ENCODE results near the gene DERL3.

Gene DERL3

GRCh38 chr22:23829845-23830372, 8.9 kb downstream of the DERL3 start:
- no peak for DNase-seq

DNA sequence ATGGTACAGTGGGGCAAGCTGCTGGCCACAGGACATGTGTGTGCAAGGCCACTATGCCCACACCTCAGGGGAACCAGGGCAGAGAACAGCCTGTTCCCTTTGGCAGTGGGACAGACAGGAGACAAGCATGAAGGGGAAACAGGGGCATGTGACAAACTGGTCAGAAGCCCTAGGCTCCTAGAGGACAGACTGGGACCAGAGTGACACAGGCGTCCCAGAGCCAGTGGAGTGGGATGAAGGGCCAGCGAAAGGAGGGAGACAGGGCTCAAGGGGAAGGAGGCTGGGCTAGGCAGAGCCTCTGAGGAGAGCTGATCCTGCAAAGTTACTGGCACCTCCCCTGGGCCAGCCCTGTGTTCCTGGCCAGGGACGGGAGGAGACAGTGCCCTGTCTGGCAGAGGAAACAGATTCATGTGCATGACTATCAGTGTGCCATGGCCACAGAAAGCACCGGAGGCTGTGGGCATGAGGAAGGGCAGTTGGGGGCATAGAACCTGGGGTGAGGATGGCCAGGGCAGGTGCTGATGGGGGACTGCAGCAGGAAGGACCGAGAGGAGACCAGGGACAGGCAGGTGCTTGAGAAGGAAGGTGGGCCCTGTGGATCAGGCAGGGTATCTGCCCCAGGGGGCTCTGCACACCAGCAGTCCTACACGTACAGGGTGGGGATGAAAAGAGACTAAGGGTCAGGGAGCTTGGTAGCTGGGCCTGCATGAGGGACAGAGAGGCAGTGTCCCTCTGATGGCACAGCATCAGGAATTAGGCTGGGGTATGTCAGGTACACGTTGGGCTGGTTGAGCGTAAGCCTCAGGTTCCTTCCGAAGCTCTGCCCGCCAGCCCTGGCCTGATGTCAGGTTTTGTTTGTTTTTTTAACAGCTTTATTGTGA, 9.8 kb downstream of the DERL3 start:
- no peak for DNase-seq

DNA sequence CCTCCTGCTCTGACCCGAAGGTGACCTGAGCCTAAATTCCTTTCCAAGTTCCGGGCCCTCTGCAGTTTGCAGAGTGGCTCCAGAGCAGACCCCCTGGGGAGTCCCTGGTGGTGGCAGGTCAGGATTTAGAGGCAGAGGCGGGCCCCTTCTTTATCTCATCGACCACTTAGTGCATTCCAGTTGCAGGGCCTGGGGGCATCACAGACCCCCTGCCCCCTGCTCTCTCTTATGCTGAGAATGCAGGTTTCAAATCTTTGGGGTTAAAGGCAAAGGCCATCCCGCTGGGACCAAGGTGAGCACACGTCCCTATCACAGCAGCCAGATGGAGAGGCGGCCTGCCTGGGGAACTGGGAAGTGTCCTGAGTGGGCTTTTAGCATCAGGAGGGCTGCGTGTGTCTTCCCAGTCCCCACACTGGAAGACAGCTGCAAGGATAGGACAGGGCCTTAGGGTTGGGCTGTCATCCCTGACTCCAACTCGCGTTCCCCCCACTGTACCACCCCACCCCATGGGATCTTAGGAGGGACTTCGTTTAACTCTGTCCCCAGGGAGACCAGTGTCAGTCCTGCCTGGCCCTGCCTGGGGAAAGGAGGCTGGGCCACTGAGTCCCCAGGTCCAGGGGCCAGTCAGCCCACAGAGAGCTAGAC, 11.3 kb downstream of the DERL3 start:
- no peak for DNase-seq

DNA sequence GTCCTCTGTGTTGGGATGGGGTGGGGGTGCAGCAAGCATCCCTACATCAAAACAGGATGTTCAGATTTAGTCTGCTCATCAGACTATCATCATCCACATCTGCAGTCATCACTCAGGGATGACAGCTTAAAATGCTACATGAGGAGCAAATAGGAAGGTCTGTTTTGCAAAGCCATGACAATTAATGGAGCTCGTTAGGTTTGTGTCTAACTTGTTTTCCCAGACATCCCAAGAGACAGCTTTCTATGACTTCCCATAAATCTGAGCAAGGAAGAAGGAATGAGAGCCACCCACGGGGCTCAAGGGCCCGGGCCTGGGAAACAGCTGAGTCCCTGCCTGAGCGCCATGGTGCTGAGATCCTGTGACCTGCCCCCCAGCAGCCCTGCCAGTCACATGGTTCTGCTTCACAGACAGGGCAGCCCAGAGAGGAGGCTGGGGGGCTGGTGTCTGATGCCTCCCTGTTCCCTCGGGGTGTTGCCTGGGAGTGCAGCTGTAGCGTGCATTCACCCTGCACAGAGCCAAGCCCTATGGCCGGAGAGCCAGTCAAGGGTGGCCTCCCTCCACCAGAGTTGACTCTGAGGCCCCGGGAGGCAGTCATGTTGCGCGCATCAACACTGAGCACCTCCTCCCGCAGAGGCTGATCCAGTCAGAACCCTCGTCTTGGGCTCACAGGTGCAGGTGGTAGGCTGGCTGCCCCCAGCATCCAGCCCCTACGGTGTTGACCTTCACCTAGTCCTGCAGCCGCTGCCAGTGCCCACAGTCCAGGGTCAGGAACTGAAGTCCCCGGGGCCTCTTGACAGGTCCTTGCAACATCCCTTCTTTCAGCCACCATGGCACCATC, 12.1 kb downstream of the DERL3 start:
- DNase-seq: no peak

DNA sequence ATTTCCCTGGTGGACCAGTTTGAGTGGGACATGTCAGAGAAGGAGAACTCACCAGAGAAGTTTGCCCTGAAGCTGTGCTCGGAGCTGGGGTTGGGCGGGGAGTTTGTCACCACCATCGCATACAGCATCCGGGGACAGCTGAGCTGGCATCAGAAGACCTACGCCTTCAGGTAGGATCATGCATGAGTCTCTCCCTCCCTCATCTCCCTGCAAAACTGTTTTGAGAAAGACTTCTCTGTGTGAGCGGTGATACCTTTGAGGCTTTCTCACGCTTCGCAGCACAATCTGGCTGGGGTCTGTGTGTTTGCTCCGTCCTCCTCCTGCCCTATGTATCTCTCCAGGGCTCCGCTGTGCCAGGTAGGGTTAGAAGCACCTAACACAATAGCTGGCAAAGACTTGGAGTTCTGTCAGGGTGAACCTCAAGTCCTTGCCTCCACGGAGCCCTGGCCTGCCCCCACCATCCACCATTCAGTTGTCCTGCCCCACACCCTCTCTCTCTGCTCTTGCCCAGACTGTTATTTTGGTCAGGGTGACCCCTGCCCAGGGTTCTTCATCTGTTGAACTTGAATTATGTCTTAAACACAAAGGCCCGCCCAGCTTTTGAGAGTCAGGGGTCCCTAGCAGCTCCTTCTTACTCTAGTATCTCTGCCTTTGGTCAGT, 13.4 kb downstream of the DERL3 start:
- DNase-seq: no peak

GRCh38 chr22:23824476-23825245, 14.1 kb downstream of the DERL3 start:
- no peak for DNase-seq

- DNase-seq: no peak
Measured at GRCh38 chr22:23823331-23823791, 15.4 kb downstream of the DERL3 start.

GRCh38 chr22:23822101-23822671, 16.6 kb downstream of the DERL3 start:
- DNase-seq: no peak

- DNase-seq: no peak
Measured at GRCh38 chr22:23820748-23821211, 18.0 kb downstream of the DERL3 start.

DNA sequence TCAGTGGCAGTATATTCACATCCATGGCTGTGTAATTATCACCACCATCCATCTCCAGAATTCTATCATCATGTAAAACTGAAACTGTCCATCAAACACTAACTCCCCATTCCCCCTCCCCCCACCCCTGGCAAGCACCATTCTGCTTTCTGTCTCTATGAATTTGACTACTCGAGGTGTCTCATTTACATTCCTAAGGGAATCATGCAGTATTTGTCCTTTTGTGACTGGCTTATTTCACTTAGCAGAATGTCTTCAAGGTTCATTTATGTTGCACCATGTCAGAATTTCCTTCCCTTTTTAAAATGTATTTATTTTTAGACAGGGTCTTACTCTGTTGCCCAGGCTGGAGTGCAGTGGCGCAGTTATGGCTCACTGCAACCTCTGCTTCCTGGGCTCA, 20.3 kb downstream of the DERL3 start:
- DNase-seq: no peak

DNA sequence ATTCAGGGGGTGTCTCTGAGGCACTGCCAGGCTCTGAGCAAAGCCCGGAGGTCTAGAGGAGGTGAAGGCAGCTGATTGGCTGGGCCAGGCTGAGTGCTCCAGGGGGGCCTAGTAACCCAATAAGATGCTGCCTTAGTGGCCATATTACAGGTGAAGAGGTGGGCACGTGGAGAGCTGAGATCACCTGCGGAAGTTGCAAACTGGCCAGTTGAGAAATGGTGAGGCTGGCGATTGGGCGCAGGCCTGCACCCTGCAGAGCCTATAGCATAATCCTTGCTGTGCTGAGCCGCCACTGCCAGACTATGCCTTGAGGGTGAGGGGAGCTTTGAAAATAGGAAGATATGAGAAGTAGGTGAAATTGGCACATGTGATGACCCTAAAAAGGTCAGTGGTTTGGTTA, 21.7 kb downstream of the DERL3 start:
- no peak for DNase-seq

DNA sequence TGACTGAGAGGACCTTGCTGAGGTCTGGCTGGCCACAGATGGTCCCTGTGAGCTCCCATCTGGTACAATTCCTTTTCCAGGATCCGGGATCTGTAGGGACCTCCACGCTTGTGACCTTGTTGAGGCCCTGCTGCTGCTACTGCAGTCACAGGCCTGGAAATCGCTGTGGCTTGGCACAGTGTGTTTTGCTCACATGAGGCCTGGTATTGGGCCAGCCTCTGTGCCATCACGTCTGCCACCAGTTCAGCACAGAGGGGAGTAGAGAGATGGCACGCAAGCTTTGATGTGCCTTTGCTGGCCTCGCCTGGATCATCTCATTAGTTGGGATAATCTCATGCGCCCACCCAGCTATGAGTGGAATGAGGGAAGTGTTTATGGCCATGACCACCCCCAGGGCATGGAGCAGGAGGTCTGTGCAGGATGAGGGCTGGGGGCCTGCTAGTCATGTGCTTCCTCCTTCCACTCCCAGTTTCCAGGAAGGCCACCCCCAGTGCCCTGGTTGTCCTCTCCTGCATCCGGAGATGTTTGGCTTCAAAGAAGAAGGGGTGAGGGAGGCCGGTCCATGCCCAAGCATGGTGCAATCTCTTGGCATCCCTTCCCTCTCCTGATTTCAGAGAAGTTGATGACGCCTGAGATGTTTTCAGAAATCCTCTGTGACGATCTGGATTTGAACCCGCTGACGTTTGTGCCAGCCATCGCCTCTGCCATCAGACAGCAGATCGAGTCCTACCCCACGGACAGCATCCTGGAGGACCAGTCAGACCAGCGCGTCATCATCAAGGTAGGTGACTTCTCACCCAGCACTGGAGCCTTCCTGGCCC, 22.4 kb downstream of the DERL3 start:
- DNase-seq: no peak

- DNase-seq: no peak
Measured at GRCh38 chr22:23815541-23816155, 23.2 kb downstream of the DERL3 start.

DNA sequence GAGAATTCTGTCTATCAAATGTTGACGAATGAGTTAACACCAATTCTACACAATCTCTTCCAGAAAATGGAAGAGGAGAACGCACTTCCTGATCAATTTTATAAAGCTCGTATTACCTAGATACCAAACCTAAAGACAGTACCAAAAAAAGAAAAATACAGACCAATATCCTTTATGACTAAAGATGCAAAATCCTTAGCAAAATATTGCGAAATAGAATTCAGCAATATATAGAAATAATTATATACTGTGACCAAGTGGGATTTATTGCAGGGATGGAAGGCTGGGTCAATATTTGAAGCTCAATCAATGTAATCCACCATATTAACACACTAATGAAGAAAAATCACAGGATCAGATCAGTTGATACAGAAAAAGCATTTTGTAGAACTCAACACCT, 26.4 kb downstream of the DERL3 start:
- DNase-seq: no peak

DNA sequence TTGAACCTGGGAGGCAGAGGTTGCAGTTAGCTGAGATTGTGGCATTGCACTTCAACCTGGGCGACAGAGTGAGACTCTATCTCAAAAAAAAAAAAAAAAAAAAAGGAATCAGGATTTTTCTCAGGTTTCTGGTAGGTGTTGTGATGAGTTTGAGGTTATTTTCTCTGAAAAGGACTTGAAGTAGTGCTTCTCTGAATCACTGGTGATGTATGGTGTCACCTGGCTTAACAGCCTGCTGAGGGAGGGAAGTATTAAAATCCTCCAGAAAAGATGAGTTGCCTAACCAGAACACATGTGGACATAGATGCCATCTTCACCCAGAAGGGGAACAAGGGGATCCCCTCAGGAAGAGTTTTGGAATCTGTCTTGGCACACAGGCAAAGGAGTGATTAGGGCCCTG, 32.0 kb downstream of the DERL3 start:
- peak in 1 of 3 donors; percentile 5 for DNase-seq

DNA sequence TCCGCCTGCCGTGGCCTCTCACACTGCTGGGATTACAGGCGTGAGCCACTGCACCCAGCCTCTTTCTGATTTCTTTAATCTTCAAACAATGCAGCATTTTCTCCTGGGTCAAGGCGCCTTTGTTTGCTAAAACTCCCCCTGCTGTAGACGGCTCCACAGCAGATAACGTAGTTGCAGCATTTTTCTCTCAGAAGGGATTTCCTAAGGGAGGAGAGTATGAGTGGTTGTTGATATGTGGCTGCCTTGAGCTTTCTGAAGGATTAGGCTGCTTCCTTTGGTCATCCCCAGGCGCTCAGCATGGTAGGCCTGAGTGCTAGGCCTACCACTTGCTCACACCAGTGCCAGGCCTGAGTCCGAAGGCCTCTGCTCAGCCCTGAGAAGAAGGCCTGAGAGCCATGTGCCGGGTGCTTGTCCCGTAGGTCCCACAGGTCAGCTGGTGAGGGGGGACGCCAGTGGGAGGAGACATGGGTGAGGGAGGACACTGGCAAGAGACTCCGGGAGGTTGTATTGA, 34.0 kb downstream of the DERL3 start:
- DNase-seq: no peak

DNA sequence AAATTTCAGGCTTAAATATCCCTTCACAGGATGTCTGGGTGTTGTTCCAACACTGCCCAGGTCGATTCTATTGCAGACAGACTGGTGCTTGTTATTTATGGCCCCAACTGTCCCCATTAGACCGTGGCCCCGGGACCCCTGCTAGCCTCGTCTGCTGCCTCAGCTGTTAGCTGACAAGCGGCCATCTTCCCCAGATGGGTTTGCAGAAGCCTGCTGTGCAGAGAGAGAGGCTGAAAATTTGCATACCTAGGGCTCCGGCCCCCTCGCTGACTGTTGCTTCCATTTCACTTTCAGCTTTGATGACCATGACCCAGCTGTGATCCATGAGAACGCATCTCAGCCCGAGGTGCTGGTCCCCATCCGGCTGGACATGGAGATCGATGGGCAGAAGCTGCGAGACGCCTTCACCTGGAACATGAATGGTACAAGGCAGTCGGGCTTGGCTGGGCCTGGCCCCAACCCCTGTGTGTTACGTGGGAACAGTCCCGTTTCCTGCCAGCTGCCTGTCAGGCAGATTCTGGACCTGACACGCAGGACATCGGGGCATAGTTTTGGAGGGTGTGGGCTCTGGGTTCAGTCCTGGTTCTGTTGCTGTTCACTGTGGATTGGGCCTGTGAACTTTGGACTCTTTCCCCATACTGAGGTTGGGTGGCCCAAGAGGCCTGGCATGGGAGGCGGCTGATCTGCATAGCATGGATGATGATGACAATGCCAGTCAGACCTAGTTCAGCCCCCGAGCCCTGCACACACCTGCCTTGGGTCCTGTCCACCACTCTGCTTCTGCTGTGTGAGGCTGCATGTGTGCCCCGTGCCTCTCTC, 35.6 kb downstream of the DERL3 start:
- no peak for DNase-seq

- DNase-seq: no peak
Measured at GRCh38 chr22:23801886-23802377, 36.9 kb downstream of the DERL3 start.

Measured in suppressor macrophage treated with lipopolysaccharide for 1 hour (primary cell).